HG03039 (cell line): Measurements from ENCODE around the gene PWWP2B.
"Not testable (repeated sequence)": the region's sequence is repeated elsewhere in the genome, so short reads cannot be mapped to it uniquely, and the experiment has no call there.

Source experiments
- ATAC-seq: cut with Tn5 transposase; IDR thresholded peaks from one replicate; pipeline ENCODE4 v1.9.1; 2021; ENCODE audit warnings: mild to moderate bottlenecking, moderate library complexity; ENCODE audit not compliant: unreplicated experiment

PWWP2B gene

DNA sequence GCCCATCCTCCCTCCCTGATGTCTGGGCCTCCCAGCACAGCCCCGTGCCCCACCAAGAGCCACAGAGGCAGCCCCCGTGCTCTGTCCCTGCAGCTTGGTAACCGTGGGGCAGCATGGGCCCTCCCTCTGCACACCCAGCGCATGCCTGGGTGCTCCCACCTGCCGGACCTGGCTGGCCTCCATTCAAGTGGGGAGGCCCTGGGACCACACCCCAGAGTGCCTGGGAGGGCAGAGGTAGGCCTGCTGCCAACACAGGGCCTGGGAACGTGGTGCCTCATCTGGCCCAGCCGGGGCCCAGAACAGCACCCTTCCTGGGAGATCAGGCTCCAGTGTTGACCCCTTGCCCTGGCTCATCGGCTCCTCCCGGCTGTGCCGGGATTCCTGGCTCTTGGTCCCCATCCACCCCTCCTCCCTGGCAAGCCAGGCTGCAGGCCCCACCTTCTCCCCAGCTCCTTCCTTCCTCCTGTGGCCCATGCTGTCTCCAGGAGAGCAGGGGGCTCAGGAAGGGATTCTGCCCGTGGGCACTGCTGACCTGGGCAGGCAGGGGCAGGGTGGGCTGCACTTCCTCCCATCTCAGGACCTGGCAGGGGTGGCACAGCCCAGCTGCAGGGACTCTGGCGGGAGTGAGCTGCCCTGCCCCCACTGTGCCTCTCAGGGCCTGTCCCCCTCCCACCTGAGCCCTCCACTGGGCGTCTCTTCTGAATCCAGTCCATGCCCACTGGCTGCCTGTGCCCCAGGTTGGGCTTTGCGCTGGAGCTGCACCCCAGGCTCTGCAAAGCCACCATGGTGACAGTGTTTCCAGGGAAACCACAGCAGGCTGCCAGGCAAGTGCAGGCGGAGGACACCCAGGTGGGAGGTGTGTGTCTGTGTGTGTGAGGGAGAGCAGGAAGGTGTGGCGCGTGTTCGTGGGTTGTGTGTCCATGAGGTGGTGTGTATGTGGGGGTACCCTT, 32.6 kb downstream of the PWWP2B start:
- ATAC-seq: no peak

DNA sequence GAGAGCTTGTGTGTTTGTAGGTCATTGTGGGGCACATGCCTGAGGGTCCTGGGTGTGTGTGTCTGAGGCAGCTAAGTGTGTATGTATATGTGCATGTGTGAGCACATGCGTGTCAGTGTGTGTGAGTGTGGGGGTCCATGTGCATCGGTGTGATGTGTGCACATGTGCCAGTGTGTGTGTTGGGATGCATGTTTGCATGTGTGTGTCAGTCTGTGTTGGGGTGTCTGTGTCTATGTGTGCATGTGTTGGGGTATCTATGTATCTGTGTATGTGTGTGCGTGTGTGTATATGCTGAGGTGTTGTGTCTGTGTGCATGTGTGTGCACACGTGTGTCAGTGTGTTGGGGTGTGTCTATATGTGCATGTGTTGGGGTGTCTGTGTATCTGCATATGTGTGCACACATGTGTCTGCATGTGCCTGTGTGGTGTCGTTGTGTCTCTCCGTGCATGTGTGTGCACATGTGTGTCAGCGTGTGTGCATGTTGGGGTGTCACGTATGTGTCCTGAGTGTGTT, 33.3 kb downstream of the PWWP2B start:
- no peak for ATAC-seq

DNA sequence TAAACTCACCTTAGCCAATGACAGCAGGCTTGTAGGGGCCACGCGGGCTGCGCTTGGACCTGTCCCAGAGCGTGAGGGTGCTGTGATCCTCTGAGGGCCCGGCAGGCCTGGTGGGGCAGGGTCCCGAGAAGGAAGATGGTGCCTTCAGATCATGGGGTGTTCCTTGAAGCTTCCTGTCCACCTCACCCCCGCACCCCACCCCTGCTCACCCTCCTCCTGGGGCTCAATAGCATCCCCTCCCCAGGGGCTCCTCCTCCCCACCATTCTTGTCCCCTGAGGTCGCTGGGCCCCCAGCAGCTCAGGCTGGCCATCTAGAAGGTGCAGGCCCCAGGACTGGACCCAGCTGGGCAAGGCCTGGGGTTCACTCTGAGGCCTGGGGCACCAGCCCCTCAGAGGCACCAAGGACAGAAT, 33.9 kb downstream of the PWWP2B start:
- ATAC-seq: no peak

DNA sequence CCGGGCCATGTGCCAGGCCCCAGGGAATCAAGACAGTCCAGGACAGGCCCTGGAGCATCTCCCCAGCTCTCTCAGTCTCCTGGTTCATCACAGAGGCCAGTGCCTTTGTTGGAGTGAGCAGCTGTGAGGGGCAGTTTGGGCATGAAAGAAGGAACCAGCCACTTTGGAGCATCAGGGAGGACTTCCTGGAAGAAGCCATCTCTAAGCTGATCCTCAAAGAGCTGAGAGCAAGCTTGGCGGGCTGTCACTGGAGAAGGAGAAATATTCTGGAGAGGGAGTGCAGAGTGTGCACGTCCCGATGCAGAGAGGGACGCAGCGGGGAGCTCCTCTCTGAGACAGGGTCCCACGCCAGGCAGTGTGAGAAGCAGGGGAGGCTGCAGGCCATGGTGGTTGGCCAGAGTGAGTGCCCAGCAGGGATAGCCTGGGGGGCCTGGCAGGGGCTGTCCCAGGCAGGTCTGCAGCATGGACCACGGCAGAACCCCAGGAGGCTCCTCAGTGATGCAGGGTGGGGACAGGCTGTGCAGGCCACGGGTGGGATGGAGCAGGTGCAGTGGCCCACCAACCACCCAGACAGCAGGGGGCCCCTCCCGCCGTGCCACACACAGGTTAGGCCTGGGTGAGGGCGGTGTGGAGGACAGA, 34.7 kb downstream of the PWWP2B start:
- no peak for ATAC-seq

DNA sequence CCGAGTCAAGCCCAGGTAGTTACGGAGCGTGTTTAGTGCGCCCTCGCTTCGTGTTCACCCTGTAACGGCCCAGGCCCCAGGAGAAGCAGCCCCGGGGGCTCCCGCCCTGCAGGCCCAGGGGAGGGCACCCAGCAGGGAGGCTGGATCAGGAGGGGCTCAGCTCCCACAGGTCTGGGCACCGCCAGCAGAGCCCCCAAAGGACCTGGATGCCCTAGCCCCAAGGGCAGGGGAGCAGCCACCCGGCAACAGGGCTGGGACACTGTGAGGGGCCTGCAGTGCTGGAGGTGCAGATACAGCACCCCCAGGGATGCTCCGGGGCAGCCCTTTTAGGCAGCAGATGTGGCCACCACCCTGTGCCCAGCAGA, 35.2 kb downstream of the PWWP2B start:
- no peak for ATAC-seq

DNA sequence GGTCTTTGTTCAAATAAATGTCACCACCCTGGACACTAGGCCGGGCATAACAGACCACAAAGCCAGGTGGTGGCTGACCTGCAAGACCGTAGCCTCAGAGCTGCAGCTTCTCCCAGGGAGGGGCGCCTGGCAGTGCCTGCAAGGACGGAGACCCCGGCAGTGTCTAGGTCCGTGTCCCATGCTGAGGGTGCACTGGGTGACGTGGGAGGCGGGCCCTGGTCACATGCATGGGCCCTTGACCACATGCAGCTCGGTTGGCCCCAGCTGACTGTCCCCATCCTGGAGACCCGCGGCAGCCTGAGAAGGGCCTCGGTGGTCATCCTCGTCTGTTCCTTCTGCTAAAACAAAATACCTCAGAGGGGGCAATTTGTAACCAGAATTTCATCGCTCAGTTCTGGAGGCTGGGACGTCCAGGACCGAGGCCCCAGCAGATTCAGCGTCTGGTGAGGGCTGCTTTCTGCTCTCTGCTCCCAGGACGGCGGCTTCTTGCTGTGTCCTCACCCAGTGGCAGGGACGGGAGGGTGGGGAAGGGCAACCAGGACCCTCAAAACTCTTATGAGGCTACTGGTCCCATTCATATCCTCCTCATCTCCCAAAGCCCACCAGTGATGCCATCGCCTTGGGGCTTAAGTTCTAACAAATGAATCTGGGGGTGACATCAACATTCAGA, 36.8 kb downstream of the PWWP2B start:
- ATAC-seq: no peak

DNA sequence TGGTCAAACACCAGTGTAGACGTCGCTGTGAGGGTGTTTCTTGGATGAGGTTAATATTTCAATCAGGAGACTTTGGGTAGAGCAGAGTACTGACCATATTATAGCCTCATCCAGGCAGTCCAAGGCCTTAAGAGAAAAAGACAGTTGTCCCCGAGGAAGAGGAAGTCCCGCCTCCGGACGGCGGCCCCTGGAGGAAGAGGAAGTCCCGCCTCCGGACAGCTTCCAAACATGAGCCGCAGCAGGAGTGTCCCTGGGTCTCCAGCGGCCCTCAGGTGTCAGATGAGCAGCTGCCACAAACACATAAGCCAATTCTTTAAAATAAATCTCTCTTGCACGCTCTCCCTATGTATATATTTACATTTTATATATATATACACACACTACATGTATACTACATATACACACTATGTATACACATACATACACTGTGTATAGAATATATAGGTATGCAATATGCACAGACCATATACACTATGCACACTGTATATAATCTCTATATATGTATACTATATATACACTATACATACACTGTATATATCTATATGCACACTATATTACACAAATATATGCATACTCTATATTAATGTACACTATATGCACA, 37.5 kb downstream of the PWWP2B start:
- no peak for ATAC-seq

DNA sequence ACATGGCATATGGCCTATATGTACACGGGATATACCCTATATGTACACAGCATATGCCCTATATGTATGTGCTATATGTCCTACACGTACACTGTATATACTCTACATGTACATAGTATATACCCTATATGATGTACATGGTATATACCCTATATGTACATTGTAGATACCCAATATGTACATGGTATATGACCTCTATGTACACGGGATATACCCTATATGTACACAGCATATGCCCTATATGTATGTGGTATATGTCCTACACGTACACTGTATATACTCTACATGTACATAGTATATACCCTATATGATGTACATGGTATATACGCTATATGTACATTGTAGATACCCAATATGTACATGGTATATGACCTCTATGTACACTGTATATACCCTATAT, 38.3 kb downstream of the PWWP2B start:
- not testable (repeated sequence) for ATAC-seq

DNA sequence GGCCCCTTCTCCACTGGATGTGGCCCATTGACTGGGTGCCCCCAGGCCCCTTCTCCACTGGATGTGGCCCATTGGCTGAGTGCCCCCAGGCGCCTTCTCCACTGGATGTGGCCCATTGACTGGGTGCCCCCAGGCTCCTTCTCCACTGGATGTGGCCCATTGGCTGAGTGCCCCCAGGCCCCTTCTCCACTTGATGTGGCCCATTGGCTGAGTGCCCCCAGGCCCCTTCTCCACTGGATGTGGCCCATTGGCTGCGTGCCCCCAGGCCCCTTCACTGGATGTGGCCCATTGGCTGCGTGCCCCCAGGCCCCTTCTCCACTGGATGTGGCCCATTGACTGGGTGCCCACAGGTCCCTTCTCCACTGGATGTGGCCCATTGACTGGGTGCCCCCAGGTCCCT, 39.1 kb downstream of the PWWP2B start:
- not testable (repeated sequence) for ATAC-seq

DNA sequence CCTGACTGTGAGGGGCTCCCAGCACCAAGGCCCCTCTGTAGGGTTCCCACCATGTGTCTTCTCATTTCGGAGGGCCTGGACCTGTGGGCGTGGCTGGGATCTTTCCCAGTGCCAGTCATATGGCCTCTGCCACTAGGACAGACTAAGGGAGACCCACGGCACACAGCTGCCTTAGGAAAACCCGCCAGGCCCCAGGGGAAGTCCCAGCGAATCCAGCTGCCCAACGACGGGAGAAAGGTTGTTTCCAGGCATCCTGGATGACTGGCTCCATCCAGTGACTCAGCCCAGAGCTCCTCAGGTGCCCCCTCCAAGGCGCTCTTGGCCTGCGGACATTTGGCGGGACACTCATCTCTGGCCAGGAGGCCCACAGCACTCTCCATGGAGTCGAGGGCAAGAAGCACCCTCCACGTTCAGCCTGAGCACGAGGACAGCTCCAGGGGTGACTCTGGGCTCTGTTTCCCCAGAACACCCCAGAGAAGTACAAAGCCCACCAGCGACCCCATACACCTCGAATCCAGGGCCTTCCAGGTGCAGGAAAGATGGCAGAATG, 39.9 kb downstream of the PWWP2B start:
- no peak for ATAC-seq

DNA sequence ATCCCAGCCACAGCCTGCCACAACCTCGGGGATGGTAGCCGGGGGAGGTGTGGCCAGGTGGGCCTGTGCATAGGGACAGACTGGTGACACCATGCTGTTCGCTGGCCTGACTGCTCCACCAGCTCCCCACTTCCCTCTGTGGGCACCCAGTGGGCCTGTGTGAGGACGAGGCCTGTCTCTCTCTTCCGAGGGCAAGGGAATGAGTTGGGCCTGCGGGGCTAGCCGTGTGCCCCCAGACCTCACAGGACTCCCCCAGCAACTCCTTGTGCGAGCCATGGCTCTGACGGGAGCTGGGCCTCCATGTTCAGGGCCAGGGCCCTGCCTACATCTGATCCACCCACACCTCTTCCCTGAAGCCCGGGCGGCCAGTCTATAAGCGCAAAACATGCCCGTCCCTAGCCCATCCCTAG, 40.5 kb downstream of the PWWP2B start:
- no peak for ATAC-seq

DNA sequence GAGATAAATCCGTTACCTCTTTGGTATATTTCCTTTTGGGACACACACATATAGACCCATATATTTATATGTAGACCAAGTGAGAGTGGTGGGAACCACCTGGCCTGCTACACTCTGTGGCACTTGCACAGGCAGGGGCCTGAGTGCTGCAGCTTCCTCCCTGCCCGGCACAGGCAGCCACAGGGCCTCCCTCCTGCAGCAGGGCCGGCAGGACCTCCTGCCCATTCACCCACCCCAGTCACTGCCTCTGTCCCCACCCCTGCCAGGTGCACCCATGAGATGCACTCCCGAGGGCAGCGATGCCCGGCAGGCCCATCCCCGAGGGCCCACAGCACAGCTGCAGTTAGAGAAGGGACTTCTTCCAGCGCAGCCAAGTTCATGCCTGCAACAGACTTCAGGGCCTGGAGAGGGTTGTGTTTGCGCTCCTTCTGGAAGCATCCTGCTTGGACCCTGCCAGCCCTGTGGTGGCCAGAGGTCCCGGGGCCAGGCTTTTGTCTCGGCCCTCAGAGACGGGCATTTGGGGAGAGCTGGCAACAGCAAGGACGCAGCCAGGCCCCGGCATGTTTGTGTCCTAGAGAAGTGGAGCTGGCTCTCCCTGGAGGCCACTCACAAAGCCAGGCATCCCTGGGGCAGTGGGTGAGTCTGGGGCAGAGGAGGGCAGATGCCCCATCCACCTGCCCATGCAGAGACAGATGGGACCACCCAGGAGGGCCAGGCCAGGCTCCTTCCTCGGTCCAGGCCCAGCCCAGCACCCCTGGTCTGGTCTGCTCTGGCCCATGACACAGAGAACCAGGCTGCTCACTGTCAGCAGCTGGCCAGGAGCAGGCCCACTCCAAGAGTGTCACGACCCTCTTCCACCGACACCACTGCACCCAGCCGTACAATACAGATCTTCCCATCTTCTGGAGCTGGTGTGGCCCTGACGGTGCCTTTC, 41.4 kb downstream of the PWWP2B start:
- no peak for ATAC-seq

DNA sequence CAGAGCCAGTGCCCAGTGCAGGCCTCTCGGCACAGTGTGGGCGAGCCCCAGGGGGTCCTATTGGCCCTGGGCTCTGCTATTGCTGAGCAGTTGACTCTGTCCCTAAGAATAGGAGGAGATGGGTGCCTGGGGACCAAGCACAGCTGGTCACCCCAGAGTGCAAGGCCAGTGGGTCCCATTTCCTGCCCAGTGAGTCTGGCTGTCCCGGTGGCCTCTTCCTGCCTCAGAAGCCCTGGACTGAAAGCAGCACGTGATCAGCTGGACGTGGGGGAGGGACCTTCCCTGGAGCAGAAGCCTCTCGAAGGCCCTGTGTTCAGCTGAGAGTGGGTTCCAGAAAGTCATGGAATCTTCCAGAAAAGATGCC, 42.0 kb downstream of the PWWP2B start:
- ATAC-seq: no peak

DNA sequence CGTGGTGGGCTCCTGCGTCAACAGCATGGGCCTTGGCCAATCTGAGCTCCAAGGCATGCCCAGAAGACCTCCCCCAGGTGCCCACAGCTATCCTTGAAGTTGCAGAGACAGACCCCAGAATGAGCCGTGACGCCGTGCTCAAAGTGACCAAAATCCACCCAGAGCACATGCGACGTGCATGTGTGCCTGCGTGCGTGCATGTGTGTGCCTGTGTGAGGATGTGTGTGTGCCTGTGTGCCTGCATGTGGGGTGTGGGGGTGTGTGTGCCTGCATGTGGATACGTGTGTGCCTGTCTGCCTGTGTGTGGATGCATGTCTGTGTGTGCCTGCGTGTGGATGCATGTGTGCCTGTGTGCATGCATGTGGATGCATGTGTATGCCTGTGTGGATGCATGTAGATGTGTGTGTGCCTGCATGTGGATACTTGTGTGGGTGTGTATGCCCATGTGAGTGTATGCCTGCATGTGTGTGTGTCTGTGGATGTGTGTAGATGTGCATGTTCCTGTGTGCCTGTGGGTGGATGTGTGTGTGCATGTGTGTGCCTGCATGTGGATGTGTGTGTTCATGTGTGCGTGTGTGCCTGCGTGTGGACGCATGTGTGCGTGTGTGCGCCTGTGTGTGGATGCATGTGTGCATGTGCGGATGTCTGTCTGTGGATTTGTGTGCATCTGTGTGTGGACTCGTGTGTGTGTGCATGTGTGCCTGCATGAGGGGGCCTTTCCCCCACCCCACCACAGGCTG, 42.6 kb downstream of the PWWP2B start:
- ATAC-seq: no peak

DNA sequence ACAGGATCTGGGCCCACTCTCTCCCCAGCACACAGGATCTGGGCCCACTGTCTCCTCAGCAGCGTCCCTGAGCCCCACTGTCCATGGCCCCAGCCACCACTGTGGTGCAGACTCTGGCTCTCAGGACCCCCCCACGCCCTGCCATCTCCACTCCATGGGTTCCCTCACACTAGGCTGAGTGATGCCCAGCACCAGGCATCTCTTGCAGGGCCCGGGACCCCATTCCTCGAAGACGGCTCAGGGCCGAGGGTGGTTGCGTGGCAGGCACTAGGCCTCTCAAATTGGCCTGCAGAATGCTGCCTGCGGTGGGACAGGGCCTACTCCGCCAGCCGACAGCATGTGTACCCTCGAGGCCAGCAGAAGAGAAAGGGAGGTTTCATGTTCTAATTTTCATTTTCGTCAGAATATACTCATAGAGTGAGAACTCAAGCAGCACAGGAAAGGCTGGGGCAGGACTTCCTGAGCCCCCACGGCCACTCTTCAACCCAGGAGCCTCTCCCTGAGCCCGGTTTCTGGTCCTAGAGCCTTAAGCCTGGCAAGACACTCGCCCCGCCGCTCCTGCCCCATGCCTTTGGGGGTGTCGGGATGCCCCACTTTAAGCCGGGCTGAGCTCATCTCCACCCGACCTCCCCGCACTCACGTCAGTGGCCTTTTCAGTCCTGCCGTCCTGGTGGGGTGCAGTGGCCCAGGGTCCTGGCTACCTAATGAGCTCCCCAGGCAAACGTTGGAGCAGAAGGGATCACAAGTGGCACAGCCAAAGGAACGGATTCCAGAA, 44.0 kb downstream of the PWWP2B start:
- no peak for ATAC-seq

DNA sequence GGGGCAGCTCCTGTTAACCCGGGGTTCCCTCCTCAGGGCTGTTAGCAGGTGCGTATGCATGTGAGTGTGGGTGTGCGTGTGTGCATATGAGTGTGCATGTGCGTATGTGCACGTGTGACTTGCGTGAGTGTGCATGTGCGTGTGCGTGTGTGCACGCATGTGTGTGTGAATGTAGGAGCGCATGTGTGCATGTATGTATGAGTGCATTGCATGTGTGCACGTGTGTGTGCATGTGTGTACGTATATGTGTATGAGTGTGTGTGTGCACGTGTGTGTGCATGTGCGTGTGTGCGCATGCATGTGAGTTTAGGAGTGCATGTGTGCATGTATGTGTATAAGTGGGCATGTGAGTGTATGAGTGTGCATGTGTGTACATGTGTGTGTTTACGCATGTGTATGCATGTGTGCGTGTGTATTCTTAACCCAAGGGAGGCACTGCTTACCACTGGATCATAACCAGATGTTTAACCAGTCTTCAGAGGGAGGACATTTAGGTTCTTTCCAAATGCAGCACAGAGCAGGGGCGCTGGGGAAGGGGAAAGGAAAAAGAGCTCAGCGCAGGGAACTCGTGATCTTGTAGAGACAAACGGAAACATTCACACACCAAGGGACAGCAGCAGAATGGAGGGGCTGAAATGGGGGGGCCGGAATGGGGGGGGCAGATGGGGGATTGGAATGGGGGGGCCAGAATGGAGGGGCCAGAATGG, 45.0 kb downstream of the PWWP2B start:
- no peak for ATAC-seq

DNA sequence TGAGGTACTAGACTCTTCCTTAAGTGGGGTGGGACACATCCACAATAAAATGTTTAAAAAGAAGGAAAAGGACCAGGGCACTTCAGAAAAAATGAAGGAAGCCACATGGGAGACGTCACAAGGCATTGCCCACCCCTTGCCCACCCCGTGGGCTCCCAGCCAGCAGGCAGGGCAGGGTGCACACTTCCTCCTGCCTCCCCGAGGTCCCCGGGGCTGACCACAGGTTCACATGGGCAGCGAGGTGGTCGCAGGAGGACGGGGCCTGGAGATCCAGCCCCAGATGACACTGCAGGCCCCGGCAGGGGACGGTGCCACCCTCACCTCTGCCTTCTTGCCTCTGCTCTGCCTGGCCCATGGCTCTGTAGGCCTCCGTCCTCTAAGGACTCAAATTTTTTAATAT, 45.6 kb downstream of the PWWP2B start:
- no peak for ATAC-seq

DNA sequence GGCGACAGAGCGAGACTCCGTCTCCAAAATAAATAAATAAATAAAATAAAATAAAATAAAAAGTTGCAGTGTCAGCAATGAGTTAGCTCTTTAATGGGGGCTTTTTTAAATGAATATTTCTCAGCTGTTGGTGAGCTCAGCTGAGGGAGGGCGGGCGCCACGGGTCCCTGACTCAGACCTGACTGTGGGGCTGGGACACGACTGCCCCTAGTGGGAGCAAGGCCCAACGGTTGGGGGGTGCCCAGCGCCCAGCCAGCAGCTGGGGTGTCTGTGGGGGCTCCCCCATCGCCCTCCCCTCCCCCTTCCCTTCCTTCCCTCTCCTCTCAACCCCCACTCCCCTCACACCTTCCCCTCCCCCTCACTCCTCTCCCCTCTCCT, 46.6 kb downstream of the PWWP2B start:
- ATAC-seq: no peak
